Germinal center (tissue), 1 donor: ENCODE results near the gene SLC1A5.

Source experiments
- DNase-seq: peaks from one replicate; pipeline ENCODE4 v3.0.0; 2012; ENCODE audit warnings: mixed read lengths, low spot score

Gene SLC1A5

GRCh38 chr19:46725036-46725820 is 63.2 kb downstream of the SLC1A5 start:
- no peak for DNase-seq
